Measurements from ENCODE around the gene ZNF331. TPM values are rescaled to one million over a fixed set of nuclear protein-coding genes. Genes with fewer than 3 reads are reported as not detected.

ZNF331 gene
- total and polyA plus RNA-seq, 2 of the 8 experiments (the other 6 are each of a cell fraction or from before 2014, with no cell fraction given) = 30.0 to 44.1 TPM

DNA sequence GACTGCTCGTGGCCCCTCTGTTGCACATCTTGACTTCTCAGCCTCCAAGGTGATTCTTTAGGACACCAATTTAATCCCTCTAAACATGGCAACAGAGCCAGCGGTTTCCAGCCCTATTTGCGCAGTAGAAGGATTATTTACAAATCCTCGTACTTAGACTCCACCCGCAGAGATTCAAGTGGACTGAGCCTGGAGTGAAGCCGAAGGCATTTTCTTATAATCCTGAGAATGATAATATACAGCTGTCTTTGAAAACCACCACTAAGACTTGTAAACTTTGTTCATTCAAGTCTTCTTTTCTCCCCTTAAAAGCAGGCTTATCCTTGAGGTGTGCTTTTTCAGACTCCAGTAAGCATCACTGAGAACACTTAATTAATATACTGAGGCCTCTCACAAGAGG, 89.0 kb downstream of the ZNF331 start:
- no peak overlapping the region for H3K4ac ChIP-seq (replicated peaks; ENCODE audit: insufficient read length, low read depth, low read length)
- ChIA-PET POLR2A (ENCODE audit: partially characterized antibody) (no interaction called here), CTCF (ENCODE audit: partially characterized antibody) (interaction anchor here (0.7 kb wide), 1 partner anchor 14 kb away, joined by 3 read pairs; no protein-coding TSS in a partner anchor)
- no peak overlapping the region for H2BK5ac ChIP-seq (ENCODE audit: low read depth, low read length)
- DNase-seq (ENCODE audit: low read depth in 1 of 2, low spot score in 2 of 2) (no peak), FAIRE-seq (no peak)
- H3K27me3 ChIP-seq (replicated peaks in 1 of 4; ENCODE audit: control insufficient read depth in 3 of 4, extremely low read depth in 1 of 4, insufficient read depth in 3 of 4, low read length in 3 of 4) = no peaks in the 10 kb centered on the region
- H3K9ac ChIP-seq (replicated peaks in 1 of 4; ENCODE audit: extremely low read depth in 1 of 4, low read depth in 3 of 4, low read length in 3 of 4) = no peak overlapping the region
- no peak overlapping the region for H4K91ac ChIP-seq (replicated peaks; ENCODE audit: insufficient read length, low read length)
- no peak overlapping the region for H2BK20ac ChIP-seq (ENCODE audit: low read length)
- H3K27ac ChIP-seq (ENCODE audit: low read depth, low read length) = no peak overlapping the region
- no peak overlapping the region for H3K23ac ChIP-seq (ENCODE audit: insufficient read length)
- no peaks in the 10 kb centered on the region for H3K79me2 ChIP-seq (ENCODE audit: control insufficient read depth in 1 of 2, insufficient read depth in 2 of 2, low read length in 2 of 2)
- H2BK12ac ChIP-seq (ENCODE audit: low read depth, low read length) = peak overlapping the region; percentile 43; the same call in 1 of the 2 replicates
- no peak overlapping the region for H3K14ac ChIP-seq (ENCODE audit: insufficient read length)
- H3K56ac ChIP-seq (replicated peaks; ENCODE audit: insufficient read length, low read depth, low read length) = no peak overlapping the region
- no peak overlapping the region for H3K18ac ChIP-seq (ENCODE audit: extremely low read depth, low read length)
- no peak overlapping the region for H2BK120ac ChIP-seq (replicated peaks; ENCODE audit: low read depth, low read length)
- H4K20me1 ChIP-seq (replicated peaks in 1 of 2; ENCODE audit: control insufficient read depth in 1 of 2, insufficient read depth in 2 of 2, low read length in 2 of 2) = no peaks in the 10 kb centered on the region
- no peak overlapping the region for H2BK15ac ChIP-seq (ENCODE audit: low read length)
- H3K4me3 ChIP-seq (ENCODE audit: extremely low read depth in 1 of 4, insufficient read depth in 2 of 4, low read depth in 3 of 4, low read length in 4 of 4) = no peak overlapping the region
- H3K79me1 ChIP-seq (ENCODE audit: low read depth, low read length) = no peaks in the 10 kb centered on the region
- 94% methylated on average over 6 of the region's 6 CpGs; no CpG with 5 or more reads in 1 of the 2 experiments for WGBS, 2 experiments (ENCODE audit: extremely low coverage in 1 of 2, insufficient coverage in 1 of 2, insufficient read length in 1 of 2, insufficient replicate concordance in 2 of 2, low coverage in 1 of 2, low lambda C conversion rate in 2 of 2, missing lambda C conversion rate in 1 of 2)
- H4K8ac ChIP-seq (ENCODE audit: extremely low read depth, insufficient read depth, low read length) = no peak overlapping the region
- no peak for TF ChIP-seq MAFK (IDR thresholded peaks at IDR 0.05; ENCODE audit: low read depth, low read length)
- no peaks in the 10 kb centered on the region; a peak in 1 of 7 replicates for H3K4me1 ChIP-seq (replicated peaks in 1 of 4; ENCODE audit: control insufficient read depth in 3 of 4, insufficient read depth in 4 of 4, low read length in 3 of 4)
- H3K4me2 ChIP-seq (ENCODE audit: insufficient read depth in 1 of 2, low read depth in 2 of 2, low read length in 2 of 2) = no peak overlapping the region
- H3K36me3 ChIP-seq (ENCODE audit: control insufficient read depth in 2 of 4, insufficient read depth in 4 of 4, low read length in 3 of 4) = no peaks in the 10 kb centered on the region
- H3K9me3 ChIP-seq (ENCODE audit: insufficient read depth in 2 of 2, low read depth in 1 of 2, low read length in 1 of 2) = no peaks in the 10 kb centered on the region
- H4K5ac ChIP-seq (ENCODE audit: insufficient read length, low read depth, low read length) = no peak overlapping the region
- H2AK5ac ChIP-seq (ENCODE audit: low read depth, low read length) = no peak overlapping the region
- H3K23me2 ChIP-seq (ENCODE audit: low read depth, low read length) = no peaks in the 10 kb centered on the region
- no peak overlapping the region for H2AFZ ChIP-seq (ENCODE audit: low read length)

Other genes with a start within 250 kb of the ZNF331 start
- 20.8 and 22.5 TPM in 2 replicates for gene ZNF845, start 204.4 kb upstream of the ZNF331 start, total RNA-seq (2021; fragmentation: NEBNext Ultra II Directional; extraction: Animal tissue kit (Norgen Biotek cat#: 25700))
- gene ZNF845, start 204.4 kb upstream of the ZNF331 start, polyA plus RNA-seq (2011; rRNA removed) = 2.4 and 3.6 TPM in 2 replicates
- 58.0 and 63.4 TPM in 2 replicates for gene ZNF525, start 172.4 kb upstream of the ZNF331 start, total RNA-seq (2021; fragmentation: NEBNext Ultra II Directional; extraction: Animal tissue kit (Norgen Biotek cat#: 25700))
- 5.1 and 8.2 TPM in 2 replicates for gene ZNF525, start 172.4 kb upstream of the ZNF331 start, polyA plus RNA-seq (2011; rRNA removed)
- 21.0 and 22.3 TPM in 2 replicates for gene ZNF765, start 143.0 kb upstream of the ZNF331 start, total RNA-seq (2021; fragmentation: NEBNext Ultra II Directional; extraction: Animal tissue kit (Norgen Biotek cat#: 25700))
- 4.5 and 5.4 TPM in 2 replicates for gene ZNF765, start 143.0 kb upstream of the ZNF331 start, polyA plus RNA-seq (2011; rRNA removed)
- 24.2 and 25.1 TPM in 2 replicates for gene ZNF761, start 106.2 kb upstream of the ZNF331 start, total RNA-seq (2021; fragmentation: NEBNext Ultra II Directional; extraction: Animal tissue kit (Norgen Biotek cat#: 25700))
- 10.8 and 11.1 TPM in 2 replicates for gene ZNF761, start 106.2 kb upstream of the ZNF331 start, polyA plus RNA-seq (2011; rRNA removed)
- gene ZNF813, start 70.4 kb upstream of the ZNF331 start, total RNA-seq (2021; fragmentation: NEBNext Ultra II Directional; extraction: Animal tissue kit (Norgen Biotek cat#: 25700)) = 22.1 and 22.4 TPM in 2 replicates
- gene ZNF813, start 70.4 kb upstream of the ZNF331 start, polyA plus RNA-seq (2011; rRNA removed) = 1.9 and 2.9 TPM in 2 replicates
- not detected in 2 replicates for gene DPRX, start 93.9 kb downstream of the ZNF331 start, total RNA-seq (2021; fragmentation: NEBNext Ultra II Directional; extraction: Animal tissue kit (Norgen Biotek cat#: 25700))
- not detected in 2 replicates for gene DPRX, start 93.9 kb downstream of the ZNF331 start, polyA plus RNA-seq (2011; rRNA removed)

Measured in H1 (cell line).